DOHH2 (cell line): Measurements from ENCODE around the gene MKLN1.

Experiments
- CTCF ChIP-seq: fragments of 200-600 bp; sonication (generic); IDR thresholded peaks from one replicate; pipeline ENCODE4 v1.5.1; 2014; ENCODE audit warnings: antibody characterized with exemption, mild to moderate bottlenecking, low read depth, low read length; ENCODE audit not compliant: poor library complexity, severe bottlenecking
- EZH2phosphoT487 ChIP-seq: fragments of 200-600 bp; sonication (generic); IDR thresholded peaks from 2 replicates; pipeline ENCODE4 v1.6.1; 2017; ENCODE audit warnings: borderline replicate concordance, mild to moderate bottlenecking, antibody characterized with exemption, low read length, moderate library complexity, mixed read lengths

GRCh38 chr7:131346885-131347592 lies 19.4 kb downstream of the MKLN1 start:
- TF ChIP-seq CTCF (no peak), EZH2phosphoT487 (no peak)
